Endothelial cell of umbilical vein (primary cell): ENCODE data around the gene CDHR5. TPM values are rescaled to one million over a fixed set of nuclear protein-coding genes. Genes with fewer than 3 reads are reported as not detected.

Experiments
- BruUV-seq: library from RNA; stranded (reverse); fragments of 400-500 nt; replicated peaks from 2 replicates; lab custom pipeline; 2021; lab: Mats Ljungman, UMichigan
- CTCF ChIA-PET: fragments of 300-600, 350-600 bp; sonication (Branson Sonifier 250); formaldehyde crosslinking; loops from one replicate; lab custom pipeline; 2021; ENCODE audit warnings: antibody characterized with exemption, inconsistent platforms; lab: Charles Lee
- POLR2A ChIA-PET: fragments of 300-600, 350-600 bp; sonication (Branson Sonifier 250); formaldehyde crosslinking; loops from one replicate; lab custom pipeline; 2021; ENCODE audit warnings: antibody characterized with exemption, inconsistent platforms; lab: Charles Lee
- DNase-seq: peaks from one replicate; pipeline ENCODE4 v3.0.0-alpha.2; 2011; ENCODE audit warnings: low read depth, low spot score
- FAIRE-seq: peaks from 2 replicates; lab custom pipeline; 2011; peaks lifted over from hg19 to GRCh38; lab: Jason Lieb, UNC
- H2AFZ ChIP-seq: 2 replicates; pipeline ENCODE4 v1.6.0; 2012; ENCODE audit warnings: low read depth, low read length, control low read depth, inconsistent platforms
- H3K27ac ChIP-seq: 2 replicates; pipeline ENCODE4 v1.5.1; 2011; ENCODE audit warnings: low read depth, mild to moderate bottlenecking, control low read depth, low read length, moderate library complexity; ENCODE audit not compliant: insufficient read depth
- H3K27me3 ChIP-seq, 2 experiments: 2 replicates each; pipeline versions ENCODE4 v1.6.0 to v1.6.1; 2011; ENCODE audit warnings: low read length in 2 of 2, mixed read lengths in 1 of 2; ENCODE audit not compliant: control insufficient read depth in 2 of 2, insufficient read depth in 2 of 2
- H3K36me3 ChIP-seq, 2 experiments: 2 replicates in 1 of 2; 3 replicates in 1 of 2; pipeline ENCODE4 v1.5.1; 2011; ENCODE audit warnings: low read length in 2 of 2, mild to moderate bottlenecking in 1 of 2, moderate library complexity in 1 of 2; ENCODE audit not compliant: control insufficient read depth in 2 of 2, insufficient read depth in 2 of 2; ENCODE audit errors: extremely low read depth in 1 of 2
- H3K4me1 ChIP-seq: 3 replicates; pipeline ENCODE4 v1.5.1; 2011; ENCODE audit warnings: mild to moderate bottlenecking, low read length; ENCODE audit not compliant: control insufficient read depth, insufficient read depth; ENCODE audit errors: extremely low read depth
- H3K4me2 ChIP-seq: 2 replicates; pipeline ENCODE4 v1.6.1; 2011; ENCODE audit warnings: low read length, control low read depth, mixed read lengths; ENCODE audit not compliant: insufficient read depth
- H3K4me3 ChIP-seq, 3 experiments: fragments of 200-600 bp in 1 of 3; sonication (generic), shearing (Covaris generic) in 1 of 3; replicated peaks in 1 of 3; 2 replicates each; pipeline ENCODE4 v1.5.1; 2011 to 2016; ENCODE audit warnings: control low read depth in 3 of 3, low read length in 3 of 3, mild to moderate bottlenecking in 2 of 3, inconsistent platforms in 1 of 3, low read depth in 1 of 3, moderate library complexity in 1 of 3; ENCODE audit not compliant: insufficient read depth in 1 of 3
- H3K79me2 ChIP-seq: 2 replicates; pipeline ENCODE4 v1.6.0; 2012; ENCODE audit warnings: low read length, inconsistent platforms; ENCODE audit not compliant: control insufficient read depth, insufficient read depth
- H3K9ac ChIP-seq: replicated peaks from 2 replicates; pipeline ENCODE3; 2011; ENCODE audit warnings: low read length, control low read depth; ENCODE audit not compliant: insufficient read depth; ENCODE audit errors: extremely low read depth
- H3K9me1 ChIP-seq: replicated peaks from 3 replicates; pipeline ENCODE4 v1.6.0; 2011; ENCODE audit warnings: mild to moderate bottlenecking, low read length; ENCODE audit not compliant: control insufficient read depth, insufficient read depth; ENCODE audit errors: extremely low read depth
- H3K9me3 ChIP-seq: replicated peaks from 2 replicates; pipeline ENCODE4 v1.5.1; 2012; ENCODE audit warnings: low read length, inconsistent platforms; ENCODE audit not compliant: control insufficient read depth, insufficient read depth
- H4K20me1 ChIP-seq: replicated peaks from 2 replicates; pipeline ENCODE3; 2011; ENCODE audit warnings: mild to moderate bottlenecking, low read length; ENCODE audit not compliant: control insufficient read depth, insufficient read depth; ENCODE audit errors: extremely low read depth
- EZH2 ChIP-seq: IDR thresholded peaks from 2 replicates; pipeline ENCODE4 v1.6.1; 2012; ENCODE audit warnings: borderline replicate concordance, low read depth, mild to moderate bottlenecking, moderate library complexity, low read length, inconsistent platforms; ENCODE audit not compliant: severe bottlenecking
- FOS ChIP-seq: IDR thresholded peaks from 2 replicates; pipeline ENCODE4 v1.6.1; 2011; ENCODE audit warnings: mild to moderate bottlenecking, low read length, moderate library complexity, borderline replicate concordance; ENCODE audit not compliant: insufficient read depth
- MYC ChIP-seq: IDR thresholded peaks from one replicate; pipeline ENCODE4 v1.6.1; 2011; ENCODE audit warnings: mild to moderate bottlenecking, low read depth, low read length
- dilution Hi-C: fragments of 300-500 bp; cut with MboI; formaldehyde crosslinking; loops from one replicate; pipeline ENCODE4 v1.15.0; 2019; ENCODE audit warnings: low sequenced_read_pairs; ENCODE audit not compliant: extremely low pct_ligation_motif_present
- intact Hi-C: fragments of 100-400 bp; cut with micrococcal nuclease; formaldehyde crosslinking; loops from one replicate; pipeline ENCODE4 v1.10.0; 2022
- polyA plus RNA-seq, 4 experiments: library from polyadenylated mRNA; depleted of rRNA in 3 of 4; stranded (reverse) in 3 of 4; unstranded in 1 of 4; fragments of >200 nt; gene quantifications; 2 replicates each; pipeline versions ENCODE4 v1.2.1 to v1.2.3, GENCODE V29; 2011 to 2012; ENCODE audit warnings: missing spikeins in 1 of 4
- total RNA-seq: library from RNA; stranded (reverse); gene quantifications from 2 replicates; pipeline ENCODE4 v1.2.3, GENCODE V29; 2021

Gene CDHR5
- total and polyA plus RNA-seq, 2 donors (not counting 3 experiments of a cell fraction or from before 2014, with no cell fraction given) = not detected

DNA sequence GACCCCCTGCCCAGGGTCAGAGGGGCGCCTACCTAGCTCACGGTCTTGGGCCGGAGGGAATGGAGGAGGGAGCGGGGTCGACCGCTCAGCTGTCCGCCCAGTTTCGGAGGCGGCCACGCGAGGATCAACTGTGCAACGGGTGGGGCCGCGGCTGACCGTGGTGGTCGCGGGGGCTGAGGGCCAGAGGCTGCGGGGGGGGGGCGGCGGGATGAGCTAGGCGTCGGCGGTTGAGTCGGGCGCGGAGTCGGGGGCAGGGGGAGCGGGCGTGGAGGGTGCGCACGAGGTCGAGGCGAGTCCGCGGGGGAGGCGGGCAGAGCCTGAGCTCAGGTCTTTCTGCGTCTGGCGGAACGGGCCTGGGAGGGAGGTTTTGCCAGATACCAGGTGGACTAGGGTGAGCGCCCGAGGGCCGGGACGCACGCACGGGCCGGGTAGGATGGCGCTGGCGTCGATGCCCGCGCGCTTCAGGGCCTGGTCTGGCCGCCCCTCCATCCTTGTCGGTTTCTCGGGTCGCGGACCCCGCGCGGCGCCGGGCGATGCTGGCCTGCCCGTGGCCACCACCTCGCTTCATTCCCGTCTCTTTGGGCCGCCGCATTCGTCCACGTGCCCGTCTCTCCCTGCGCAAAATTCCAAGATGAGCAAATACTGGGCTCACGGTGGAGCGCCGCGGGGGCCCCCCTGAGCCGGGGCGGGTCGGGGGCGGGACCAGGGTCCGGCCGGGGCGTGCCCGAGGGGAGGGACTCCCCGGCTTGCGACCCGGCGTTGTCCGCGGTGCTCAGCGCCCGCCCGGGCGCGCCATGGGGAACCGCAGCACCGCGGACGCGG is 12.0 kb upstream of the CDHR5 start, which contains the start of gene DRD4:
TSS of gene DRD4 (plus strand) at position 759 of the 822 bp plus-strand sequence. CDS start at position 795, 36 bp downstream.
- H3K4me2 ChIP-seq = no peak within 1 kb of the TSS
- no peaks in the 10 kb centered on the region for H3K36me3 ChIP-seq
- no peak within 1 kb of the TSS for H2AFZ ChIP-seq
- DNase-seq (no peak), FAIRE-seq (no peak)
- H3K9ac ChIP-seq = no peak within 1 kb of the TSS
- intact Hi-C loops (no loop called here), dilution Hi-C loops (no loop called here)
- H3K4me3 ChIP-seq = no peak within 1 kb of the TSS
- peaks cover 4% of the 10 kb centered on the region for H3K4me1 ChIP-seq
- TF ChIP-seq EZH2 (peak; percentile 26), MYC (no peak)
- CTCF ChIA-PET = interaction anchor here (0.8 kb wide), 1 partner anchor 28 kb away, joined by 3 read pairs; no protein-coding TSS in a partner anchor
- H3K79me2 ChIP-seq = no peaks in the 10 kb centered on the region
- no peaks in the 10 kb centered on the region for H3K9me1 ChIP-seq
- no peaks in the 10 kb centered on the region for H3K9me3 ChIP-seq
- POLR2A ChIA-PET = no interaction called here
- BruUV-seq = no TSS peak
- H4K20me1 ChIP-seq = no peaks in the 10 kb centered on the region
- no peak within 1 kb of the TSS for H3K27ac ChIP-seq
- peaks cover 27 to 45% of the 10 kb centered on the region in 2 experiments for H3K27me3 ChIP-seq

DNA sequence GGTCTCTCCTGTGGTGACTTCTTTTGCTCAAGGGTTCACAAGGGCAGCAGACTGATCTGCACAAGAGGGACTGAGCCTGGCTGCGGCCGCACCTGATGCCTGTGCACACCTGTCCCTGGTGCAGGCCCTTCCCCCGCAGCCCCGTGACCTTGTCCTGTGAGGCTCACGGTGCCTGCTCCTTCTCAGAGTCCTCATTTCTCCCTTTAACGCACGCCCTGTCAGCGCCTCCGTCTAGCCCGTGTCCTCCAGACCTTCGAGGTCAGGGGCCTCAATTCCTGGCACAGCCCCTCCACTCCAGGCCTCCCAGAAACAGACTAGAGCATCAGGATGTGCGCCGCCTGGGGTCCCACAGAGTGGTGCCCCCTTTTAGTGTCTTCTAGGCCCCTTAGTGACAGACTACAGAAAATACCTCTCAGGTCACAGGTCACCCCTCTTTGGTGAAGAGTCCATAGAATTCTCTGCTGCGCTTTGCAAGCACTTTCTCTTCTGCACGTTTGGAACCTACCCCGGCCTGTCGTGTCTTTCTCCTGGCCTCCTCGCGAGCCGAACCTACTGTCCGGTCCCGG is 11.3 kb upstream of the CDHR5 start:
- CTCF ChIA-PET = interaction anchor here (0.8 kb wide), 1 partner anchor 27 kb away, joined by 3 read pairs; no protein-coding TSS in a partner anchor
- Histone ChIP-seq H3K9me1 (no peaks in the 10 kb centered on the region), H3K9ac (no peak overlapping the region), H3K4me3 (no peak overlapping the region), H3K9me3 (no peaks in the 10 kb centered on the region), H3K27ac (no peak overlapping the region), H3K27me3 (peaks cover 27 to 45% of the 10 kb centered on the region in 2 experiments), H3K4me2 (no peak overlapping the region), H4K20me1 (no peaks in the 10 kb centered on the region), H3K36me3 (no peaks in the 10 kb centered on the region), H2AFZ (no peak overlapping the region), H3K79me2 (no peaks in the 10 kb centered on the region), H3K4me1 (peaks cover 4% of the 10 kb centered on the region)
- no TSS peak for BruUV-seq
- dilution Hi-C loops (no loop called here), intact Hi-C loops (no loop called here)
- DNase-seq (no peak), FAIRE-seq (no peak)
- no peak for TF ChIP-seq EZH2
- no peak for TF ChIP-seq FOS
- POLR2A ChIA-PET = no interaction called here
